Esophagus squamous epithelium (tissue), 5 donors: ENCODE results near the gene ZFYVE28. TPM values are rescaled to one million over a fixed set of nuclear protein-coding genes. Genes with fewer than 3 reads are reported as not detected.
A peak's percentile ranks its signal among the peaks of the same experiment; 100 is the strongest.

Experiments used
- DNase-seq: peaks from one replicate; lab custom pipeline; 2025; lab: John Stamatoyannopoulos, UW
- H3K27ac ChIP-seq, 4 donors: fragments of 200-600 bp; sonication (generic); one replicate each; pipeline ENCODE4 v1.5.1; 2016 to 2019; ENCODE audit warnings: mild to moderate bottlenecking in 1 of 4
- H3K27me3 ChIP-seq, 4 donors: fragments of 200-600 bp; sonication (generic); 1 replicate in 3 of 4; 2 replicates in 1 of 4; pipeline versions ENCODE4 v1.5.1 to v1.6.0; 2017 to 2021; ENCODE audit warnings: antibody characterized with exemption in 1 of 4
- H3K36me3 ChIP-seq, 3 donors: fragments of 200-600 bp; sonication (generic); one replicate each; pipeline ENCODE4 v1.5.1; 2016 to 2019
- H3K4me1 ChIP-seq, 3 donors: fragments of 200-600 bp; sonication (generic); one replicate each; pipeline ENCODE4 v1.5.1; 2017 to 2019
- H3K4me3 ChIP-seq, 4 donors: fragments of 200-600 bp; sonication (generic); 1 replicate in 3 of 4; 2 replicates in 1 of 4; pipeline ENCODE4 v1.5.1; 2016 to 2019; ENCODE audit warnings: mild to moderate bottlenecking in 2 of 4, moderate library complexity in 1 of 4
- H3K9me3 ChIP-seq, 3 donors: fragments of 200-600 bp; sonication (generic); one replicate each; pipeline ENCODE4 v1.5.1; 2016 to 2019
- POLR2A ChIP-seq, 4 donors: fragments of 450-650 bp; IDR thresholded peaks; one replicate each; pipeline ENCODE4 v1.6.1; 2017; ENCODE audit warnings: antibody characterized with exemption in 4 of 4, mild to moderate bottlenecking in 4 of 4, moderate library complexity in 3 of 4
- WGBS, 2 donors: methylation state at CpG; one replicate each; pipeline ENCODE4 v1.1.5; 2018; 5-methylcytosine and 5-hydroxymethylcytosine counted together
- intact Hi-C: fragments of 100-400 bp; cut with DNase I; formaldehyde crosslinking; loops from one replicate; pipeline ENCODE4 v1.15.0; 2022
- total RNA-seq, 4 donors: library from RNA; depleted of rRNA; stranded (reverse); fragments of >200 nt; gene quantifications; one replicate each; pipeline ENCODE4 v1.1.0, GENCODE V29; 2016
- TF ChIP-seq, protein P1 (sequence below), 6 experiments: fragments of 450-650 bp in 4 of 6; fragments of 200-600 bp in 2 of 6; sonication (generic) in 2 of 6; IDR thresholded peaks; one replicate each; pipeline ENCODE4 v1.5.1; 2016 to 2019; ENCODE audit warnings: antibody characterized with exemption in 6 of 6, mild to moderate bottlenecking in 4 of 6, moderate library complexity in 4 of 6
- donor health status: DM: yes; HTN: yes; CAD: no.

The ZFYVE28 gene
- total RNA-seq, 4 donors from 2014 or later = 5.1 to 8.5 (median 8.2) TPM

DNA sequence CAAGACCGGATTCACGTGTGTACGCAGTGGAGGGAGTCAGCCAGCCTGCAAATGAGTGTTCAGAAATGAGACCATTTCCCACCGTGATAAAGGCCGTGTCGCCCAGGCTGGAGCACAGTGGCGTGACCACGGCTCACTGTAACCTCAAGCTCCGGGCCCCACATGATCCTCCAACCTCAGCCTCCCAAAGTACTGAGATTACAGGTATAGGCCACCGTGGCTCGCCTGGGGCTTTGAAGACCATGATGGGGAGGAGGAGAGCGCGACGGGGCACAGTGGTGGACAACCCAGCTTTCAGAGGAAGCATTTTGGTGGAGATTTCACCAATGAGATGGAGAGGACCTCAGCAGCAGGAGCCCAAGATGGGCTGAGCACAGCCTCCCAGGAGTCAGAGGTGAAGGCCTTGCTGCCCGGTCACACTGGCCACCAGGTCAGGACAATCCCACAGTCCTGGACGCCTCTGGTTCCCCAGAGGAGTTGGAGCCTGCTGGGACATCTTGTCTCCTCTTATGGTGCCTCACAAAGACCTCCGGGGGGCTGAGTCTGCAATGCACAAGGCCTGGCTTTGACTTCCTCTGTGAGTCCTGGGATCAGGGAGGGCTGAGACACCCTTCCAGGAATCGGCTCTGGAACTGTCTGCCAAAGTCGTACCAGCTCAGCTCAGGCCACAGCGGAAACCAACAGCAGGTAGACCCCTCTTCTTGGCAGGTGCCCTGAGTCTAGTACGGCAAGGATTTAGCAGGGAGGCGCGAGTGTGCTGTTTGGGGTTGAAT lies 134.1 kb downstream of the ZFYVE28 start:
- no peak for TF ChIP-seq POLR2A (IDR thresholded peaks at IDR 0.05)
- TF ChIP-seq, protein P1, sequence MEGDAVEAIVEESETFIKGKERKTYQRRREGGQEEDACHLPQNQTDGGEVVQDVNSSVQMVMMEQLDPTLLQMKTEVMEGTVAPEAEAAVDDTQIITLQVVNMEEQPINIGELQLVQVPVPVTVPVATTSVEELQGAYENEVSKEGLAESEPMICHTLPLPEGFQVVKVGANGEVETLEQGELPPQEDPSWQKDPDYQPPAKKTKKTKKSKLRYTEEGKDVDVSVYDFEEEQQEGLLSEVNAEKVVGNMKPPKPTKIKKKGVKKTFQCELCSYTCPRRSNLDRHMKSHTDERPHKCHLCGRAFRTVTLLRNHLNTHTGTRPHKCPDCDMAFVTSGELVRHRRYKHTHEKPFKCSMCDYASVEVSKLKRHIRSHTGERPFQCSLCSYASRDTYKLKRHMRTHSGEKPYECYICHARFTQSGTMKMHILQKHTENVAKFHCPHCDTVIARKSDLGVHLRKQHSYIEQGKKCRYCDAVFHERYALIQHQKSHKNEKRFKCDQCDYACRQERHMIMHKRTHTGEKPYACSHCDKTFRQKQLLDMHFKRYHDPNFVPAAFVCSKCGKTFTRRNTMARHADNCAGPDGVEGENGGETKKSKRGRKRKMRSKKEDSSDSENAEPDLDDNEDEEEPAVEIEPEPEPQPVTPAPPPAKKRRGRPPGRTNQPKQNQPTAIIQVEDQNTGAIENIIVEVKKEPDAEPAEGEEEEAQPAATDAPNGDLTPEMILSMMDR (IDR thresholded peaks at IDR 0.05) = no peak
- Histone ChIP-seq H3K9me3 (no peaks in the 10 kb centered on the region), H3K4me1 (no peaks in the 10 kb centered on the region), H3K36me3 (no peaks in the 10 kb centered on the region), H3K27ac (no peak overlapping the region), H3K27me3 (no peaks in the 10 kb centered on the region), H3K4me3 (no peak overlapping the region)
- intact Hi-C loops = no loop called here
- DNase-seq = no peak
- WGBS, 2 donors = 98 to 100% methylated on average over 6 to 8 of the region's 23 CpGs

DNA sequence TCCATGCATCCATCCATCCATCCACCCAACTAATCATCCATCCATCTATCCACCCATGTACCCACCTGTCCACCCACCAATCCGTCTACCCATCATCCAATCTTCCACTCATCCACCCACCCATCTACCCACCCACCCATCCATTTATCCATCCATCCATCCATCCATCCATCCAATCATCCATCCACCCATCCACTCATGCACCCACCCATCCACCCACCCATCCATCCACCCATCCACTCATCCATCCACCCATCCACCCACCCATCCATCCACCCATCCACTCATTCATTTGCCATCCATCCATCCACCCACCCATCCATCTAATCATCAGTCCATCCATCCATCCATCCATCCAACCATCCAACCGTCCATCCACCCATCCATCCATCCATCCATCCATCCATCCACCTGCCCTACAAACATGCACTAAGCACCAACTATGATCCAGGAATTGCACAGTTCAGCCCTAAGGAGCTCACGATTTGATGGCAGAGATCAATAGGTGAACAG lies 135.2 kb downstream of the ZFYVE28 start:
- intact Hi-C loops = no loop called here
- WGBS, 2 donors = 93% methylated on average over 3 of the region's 3 CpGs
- H3K9me3 ChIP-seq = no peaks in the 10 kb centered on the region
- no peak for TF ChIP-seq POLR2A (IDR thresholded peaks at IDR 0.05)
- TF ChIP-seq, protein P1 (IDR thresholded peaks at IDR 0.05) = no peak
- H3K4me1 ChIP-seq = no peaks in the 10 kb centered on the region
- H3K4me3 ChIP-seq = no peak overlapping the region
- H3K27me3 ChIP-seq = no peaks in the 10 kb centered on the region
- no peak for DNase-seq
- H3K36me3 ChIP-seq = no peaks in the 10 kb centered on the region
- H3K27ac ChIP-seq = no peak overlapping the region

DNA sequence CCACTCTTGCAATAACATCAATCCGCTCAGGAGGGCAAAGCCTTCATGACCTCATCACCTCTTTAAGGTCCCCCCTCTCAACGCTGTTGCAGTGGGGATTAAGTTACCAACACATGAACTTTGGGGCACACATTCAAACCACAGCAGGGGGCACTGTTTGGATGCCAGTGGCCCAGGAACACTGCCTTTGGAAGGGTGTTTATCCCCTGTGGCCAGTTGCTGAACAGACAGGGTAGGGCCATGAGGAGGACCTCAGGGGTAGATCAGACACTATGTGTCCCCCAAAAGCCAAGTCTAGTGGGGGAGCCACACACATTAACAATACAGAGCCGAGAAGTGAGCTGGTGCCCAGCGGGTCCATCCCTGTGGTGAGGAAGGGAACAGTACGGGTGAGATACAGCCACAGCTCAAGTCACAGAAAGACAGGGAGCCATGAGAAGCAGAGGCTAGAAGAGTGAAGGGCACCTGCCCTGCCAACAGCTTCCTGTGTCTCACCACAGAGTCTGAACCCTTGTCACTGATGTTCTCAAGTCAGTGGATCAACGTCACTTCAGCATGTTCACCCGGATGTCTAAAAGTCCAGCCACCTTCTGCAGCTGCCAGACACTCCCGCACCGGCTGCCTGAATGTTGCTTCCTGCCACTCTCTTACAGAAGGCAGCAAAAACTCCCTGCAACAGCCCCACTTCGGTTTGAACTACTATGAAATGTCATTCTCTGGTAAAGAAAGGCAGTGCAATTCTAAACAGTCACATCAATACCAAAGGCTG lies 136.7 kb downstream of the ZFYVE28 start:
- peak overlapping the region in 2 of 4 donors; percentile 51 to 73 for H3K27ac ChIP-seq
- H3K9me3 ChIP-seq = no peaks in the 10 kb centered on the region
- H3K27me3 ChIP-seq = no peaks in the 10 kb centered on the region
- TF ChIP-seq, protein P1 (IDR thresholded peaks at IDR 0.05) = peak in 1 of 6 experiments; percentile 6
- TF ChIP-seq POLR2A (IDR thresholded peaks at IDR 0.05) = peak in 1 of 4 donors; percentile 55
- no peak overlapping the region for H3K4me3 ChIP-seq
- WGBS, 2 donors = 56 to 90% methylated on average over 6 to 7 of the region's 10 CpGs
- H3K4me1 ChIP-seq = no peaks in the 10 kb centered on the region
- no peak for DNase-seq
- H3K36me3 ChIP-seq = no peaks in the 10 kb centered on the region
- intact Hi-C loops = no loop called here

DNA sequence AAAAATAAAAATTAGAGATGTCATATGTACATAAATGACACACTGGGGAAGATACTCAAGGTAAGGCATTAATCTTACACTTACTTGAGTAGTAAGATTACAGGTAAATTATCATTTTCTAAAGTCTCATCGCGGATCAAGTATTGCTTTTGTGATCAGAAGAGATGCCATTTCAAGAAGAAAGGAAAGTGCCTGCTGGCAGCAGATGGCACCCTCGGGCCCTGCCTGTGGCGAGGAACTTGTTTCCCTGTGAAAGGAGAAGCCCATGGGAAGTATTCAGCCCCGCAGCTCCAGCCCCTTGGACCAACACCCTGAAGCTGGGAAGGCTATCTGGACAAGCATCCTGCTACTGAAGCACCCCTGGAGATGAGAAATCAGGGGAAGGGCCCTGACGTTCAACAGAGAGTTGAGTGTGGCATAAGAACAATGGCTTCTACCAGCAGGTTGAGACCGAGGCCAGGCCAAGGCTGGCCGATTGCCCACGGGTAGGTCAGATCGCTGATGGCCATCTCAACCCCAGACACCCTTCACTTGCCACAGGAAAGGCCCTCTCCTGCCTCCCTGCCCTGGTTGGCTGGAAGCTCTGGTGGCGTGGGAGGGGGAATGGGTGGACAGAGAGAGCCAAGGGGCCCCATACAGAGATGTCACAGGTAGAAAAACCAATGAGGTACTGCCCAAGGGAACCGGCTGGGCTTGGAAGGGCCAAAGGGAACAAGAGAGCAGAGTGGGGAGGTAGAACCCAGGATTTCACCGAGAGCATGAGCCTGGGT lies 137.7 kb downstream of the ZFYVE28 start:
- Histone ChIP-seq H3K27me3 (no peaks in the 10 kb centered on the region), H3K4me3 (no peak overlapping the region), H3K36me3 (no peaks in the 10 kb centered on the region), H3K27ac (peak overlapping the region in 2 of 4 donors; percentile 51 to 73), H3K9me3 (no peaks in the 10 kb centered on the region), H3K4me1 (no peaks in the 10 kb centered on the region)
- WGBS, 2 donors = 81 to 84% methylated on average over 6 to 13 of the region's 13 CpGs
- TF ChIP-seq POLR2A (IDR thresholded peaks at IDR 0.05) = no peak
- TF ChIP-seq, protein P1 (IDR thresholded peaks at IDR 0.05) = no peak
- intact Hi-C loops = no loop called here
- DNase-seq = no peak
